Measurements from ENCODE around the gene COL24A1.
"Not testable (repeated sequence)": the region's sequence is repeated elsewhere in the genome, so short reads cannot be mapped to it uniquely, and the experiment has no call there.

COL24A1 gene

GRCh38 chr1:85838238-85838637 is 318.3 kb downstream of the COL24A1 start:
- ATAC-seq (ENCODE audit: low read depth): no peak
- DNase-seq (ENCODE audit: low spot score): no peak
- peaks cover 5% of the 10 kb centered on the region for H3K27me3 ChIP-seq (ENCODE audit: insufficient read depth, poor library complexity, severe bottlenecking)
- no peak overlapping the region for H3K27ac ChIP-seq (ENCODE audit: poor library complexity, severe bottlenecking)
- no peaks in the 10 kb centered on the region for H3K4me1 ChIP-seq (ENCODE audit: insufficient read depth, poor library complexity, severe bottlenecking)
- TF ChIP-seq, protein P1, sequence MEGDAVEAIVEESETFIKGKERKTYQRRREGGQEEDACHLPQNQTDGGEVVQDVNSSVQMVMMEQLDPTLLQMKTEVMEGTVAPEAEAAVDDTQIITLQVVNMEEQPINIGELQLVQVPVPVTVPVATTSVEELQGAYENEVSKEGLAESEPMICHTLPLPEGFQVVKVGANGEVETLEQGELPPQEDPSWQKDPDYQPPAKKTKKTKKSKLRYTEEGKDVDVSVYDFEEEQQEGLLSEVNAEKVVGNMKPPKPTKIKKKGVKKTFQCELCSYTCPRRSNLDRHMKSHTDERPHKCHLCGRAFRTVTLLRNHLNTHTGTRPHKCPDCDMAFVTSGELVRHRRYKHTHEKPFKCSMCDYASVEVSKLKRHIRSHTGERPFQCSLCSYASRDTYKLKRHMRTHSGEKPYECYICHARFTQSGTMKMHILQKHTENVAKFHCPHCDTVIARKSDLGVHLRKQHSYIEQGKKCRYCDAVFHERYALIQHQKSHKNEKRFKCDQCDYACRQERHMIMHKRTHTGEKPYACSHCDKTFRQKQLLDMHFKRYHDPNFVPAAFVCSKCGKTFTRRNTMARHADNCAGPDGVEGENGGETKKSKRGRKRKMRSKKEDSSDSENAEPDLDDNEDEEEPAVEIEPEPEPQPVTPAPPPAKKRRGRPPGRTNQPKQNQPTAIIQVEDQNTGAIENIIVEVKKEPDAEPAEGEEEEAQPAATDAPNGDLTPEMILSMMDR (IDR thresholded peaks at IDR 0.05; ENCODE audit: poor library complexity, severe bottlenecking): no peak
- no peaks in the 10 kb centered on the region for H3K9me3 ChIP-seq (ENCODE audit: severe bottlenecking)
- no peaks in the 10 kb centered on the region for H3K36me3 ChIP-seq (ENCODE audit: low read depth)
- no peak overlapping the region for H3K4me3 ChIP-seq (ENCODE audit: severe bottlenecking)

- TF ChIP-seq, protein P1 (IDR thresholded peaks at IDR 0.05; ENCODE audit: poor library complexity, severe bottlenecking): no peak
- Histone ChIP-seq H3K27me3 (ENCODE audit: insufficient read depth, poor library complexity, severe bottlenecking) (peaks cover 5% of the 10 kb centered on the region), H3K4me3 (ENCODE audit: severe bottlenecking) (no peak overlapping the region), H3K36me3 (ENCODE audit: low read depth) (no peaks in the 10 kb centered on the region), H3K27ac (ENCODE audit: poor library complexity, severe bottlenecking) (no peak overlapping the region), H3K9me3 (ENCODE audit: severe bottlenecking) (no peaks in the 10 kb centered on the region), H3K4me1 (ENCODE audit: insufficient read depth, poor library complexity, severe bottlenecking) (no peaks in the 10 kb centered on the region)
- no peak for DNase-seq (ENCODE audit: low spot score)
- ATAC-seq (ENCODE audit: low read depth): no peak
Measured at GRCh38 chr1:85836736-85837135, 319.8 kb downstream of the COL24A1 start.

GRCh38 chr1:85833165-85833564 is 323.4 kb downstream of the COL24A1 start:
- DNase-seq (ENCODE audit: low spot score); ATAC-seq (ENCODE audit: low read depth); H3K9me3 ChIP-seq (ENCODE audit: severe bottlenecking); H3K4me1 ChIP-seq (ENCODE audit: insufficient read depth, poor library complexity, severe bottlenecking); H3K4me3 ChIP-seq (ENCODE audit: severe bottlenecking); H3K27me3 ChIP-seq (ENCODE audit: insufficient read depth, poor library complexity, severe bottlenecking); H3K36me3 ChIP-seq (ENCODE audit: low read depth); H3K27ac ChIP-seq (ENCODE audit: poor library complexity, severe bottlenecking): not testable (repeated sequence)

DNA sequence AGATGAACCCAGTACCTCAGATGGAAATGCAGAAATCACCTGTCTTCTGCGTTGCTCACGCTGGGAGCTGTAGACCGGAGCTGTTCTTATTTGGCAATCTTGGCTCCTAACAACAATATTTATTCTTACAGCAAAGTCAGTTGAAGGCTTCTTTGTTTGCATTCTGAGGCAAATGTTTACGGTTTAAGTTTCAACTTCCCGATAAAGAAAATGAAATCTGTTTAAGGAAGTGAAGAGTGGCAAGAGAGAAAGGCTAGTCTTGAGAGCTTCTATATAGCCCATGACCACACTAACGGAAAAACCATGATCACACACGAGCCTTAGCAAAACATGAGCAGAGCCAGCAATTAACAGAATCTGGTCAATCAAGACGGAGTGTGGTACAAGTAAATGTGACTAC is 325.7 kb downstream of the COL24A1 start:
- H3K27me3 ChIP-seq (ENCODE audit: insufficient read depth, poor library complexity, severe bottlenecking): no peaks in the 10 kb centered on the region
- no peaks in the 10 kb centered on the region for H3K9me3 ChIP-seq (ENCODE audit: severe bottlenecking)
- H3K36me3 ChIP-seq (ENCODE audit: low read depth): no peaks in the 10 kb centered on the region
- TF ChIP-seq, protein P1 (IDR thresholded peaks at IDR 0.05; ENCODE audit: poor library complexity, severe bottlenecking): no peak
- H3K4me3 ChIP-seq (ENCODE audit: severe bottlenecking): no peak overlapping the region
- DNase-seq (ENCODE audit: low spot score) (no peak), ATAC-seq (ENCODE audit: low read depth) (no peak)
- H3K4me1 ChIP-seq (ENCODE audit: insufficient read depth, poor library complexity, severe bottlenecking): no peaks in the 10 kb centered on the region
- H3K27ac ChIP-seq (ENCODE audit: poor library complexity, severe bottlenecking): no peak overlapping the region

GRCh38 chr1:85824066-85824840 is 332.3 kb downstream of the COL24A1 start:
- Histone ChIP-seq H3K27ac (ENCODE audit: poor library complexity, severe bottlenecking) (no peak overlapping the region), H3K4me3 (ENCODE audit: severe bottlenecking) (no peak overlapping the region), H3K36me3 (ENCODE audit: low read depth) (no peaks in the 10 kb centered on the region), H3K27me3 (ENCODE audit: insufficient read depth, poor library complexity, severe bottlenecking) (no peaks in the 10 kb centered on the region), H3K4me1 (ENCODE audit: insufficient read depth, poor library complexity, severe bottlenecking) (no peaks in the 10 kb centered on the region), H3K9me3 (ENCODE audit: severe bottlenecking) (no peaks in the 10 kb centered on the region)
- no peak for ATAC-seq (ENCODE audit: low read depth)
- no peak for DNase-seq (ENCODE audit: low spot score)
- TF ChIP-seq, protein P1 (IDR thresholded peaks at IDR 0.05; ENCODE audit: poor library complexity, severe bottlenecking): no peak
